Endometrial microvascular endothelial cells (primary cell): Measurements from ENCODE around the gene LUZP2. TPM values are rescaled to one million over a fixed set of nuclear protein-coding genes. Genes with fewer than 3 reads are reported as not detected.
"Not testable (repeated sequence)": the region's sequence is repeated elsewhere in the genome, so short reads cannot be mapped to it uniquely, and the experiment has no call there.

Source experiments
- in situ Hi-C: cut with HindIII; loops from 2 replicates; pipeline ENCODE4 v1.10.0; 2017; ENCODE audit warnings: low sequenced_read_pairs, low pct_unique_long_range_greater_than_20kb; ENCODE audit errors: inconsistent ontology term
- total RNA-seq: library from RNA; depleted of rRNA; stranded (reverse); fragments of >200 nt; gene quantifications from one replicate; pipeline ENCODE4 v1.2.3, GENCODE V29; 2015; ENCODE audit errors: inconsistent ontology term

The LUZP2 gene
- total RNA-seq, 1 donor from 2014 or later = not detected

- in situ Hi-C loops = no loop called here
These were observed 363.0 kb downstream of the LUZP2 start for GRCh38 chr11:24859801-24860300.

- in situ Hi-C loops = no loop called here
These were observed 364.6 kb downstream of the LUZP2 start for GRCh38 chr11:24861440-24861839.

DNA sequence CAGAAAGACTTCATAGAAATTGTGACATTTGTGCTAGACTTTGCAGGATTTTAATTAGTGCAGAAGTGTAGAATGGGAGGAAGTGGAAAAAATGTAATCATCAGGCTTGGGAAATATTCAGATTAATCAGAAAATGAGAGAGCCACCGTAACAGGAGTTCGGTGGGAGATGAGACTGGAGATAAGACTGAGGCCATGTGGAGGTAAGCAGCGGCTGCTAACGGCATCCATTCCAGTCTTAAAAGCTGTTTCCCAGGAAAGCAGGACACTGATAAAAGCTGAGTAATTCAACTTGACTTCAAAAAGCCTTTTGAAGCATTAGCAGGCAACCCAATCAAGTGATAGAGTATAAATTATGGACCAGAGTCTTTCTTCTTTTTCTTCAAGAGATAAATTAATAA, 369.9 kb downstream of the LUZP2 start:
- in situ Hi-C loops = no loop called here

DNA sequence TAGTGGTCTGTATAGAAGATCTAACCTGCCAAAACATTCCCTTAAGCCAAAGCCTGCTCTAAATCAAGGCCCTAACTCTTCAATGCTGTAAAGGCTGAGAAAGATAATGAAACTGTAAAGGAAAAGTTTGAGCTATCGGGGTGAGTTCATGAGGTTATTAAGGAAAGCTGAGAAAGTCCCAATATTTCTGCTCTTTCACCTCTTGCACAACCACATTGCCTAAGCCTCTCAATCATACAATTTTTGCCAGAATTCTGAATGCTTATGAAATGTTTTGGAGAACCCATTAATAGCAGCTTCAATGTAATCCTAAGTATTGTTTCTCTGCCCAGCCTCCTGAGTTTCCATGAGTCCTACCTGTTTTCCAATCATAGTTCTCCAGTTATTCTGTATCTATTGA, 373.2 kb downstream of the LUZP2 start:
- in situ Hi-C loops = no loop called here

DNA sequence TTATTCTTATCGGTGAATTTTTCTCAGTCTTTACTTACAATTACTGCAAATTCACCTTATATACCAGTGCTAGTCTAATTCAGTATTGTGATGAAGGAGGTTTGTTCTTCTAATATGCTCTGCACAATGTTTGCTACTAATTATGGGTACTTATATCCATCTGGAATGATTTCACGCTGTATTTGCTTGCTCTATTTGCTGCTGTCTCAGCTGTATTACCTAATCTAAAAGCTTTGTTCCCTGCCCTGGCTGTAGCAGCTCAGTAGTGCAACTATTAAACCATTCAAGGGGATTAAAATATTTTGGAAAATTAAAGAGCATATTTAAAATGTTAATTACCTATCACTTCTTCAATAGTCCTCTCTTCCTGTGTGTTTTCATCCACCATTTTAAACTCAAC, 375.3 kb downstream of the LUZP2 start:
- in situ Hi-C loops = no loop called here

GRCh38 chr11:24872651-24873311, 375.9 kb downstream of the LUZP2 start:
- in situ Hi-C loops = no loop called here

DNA sequence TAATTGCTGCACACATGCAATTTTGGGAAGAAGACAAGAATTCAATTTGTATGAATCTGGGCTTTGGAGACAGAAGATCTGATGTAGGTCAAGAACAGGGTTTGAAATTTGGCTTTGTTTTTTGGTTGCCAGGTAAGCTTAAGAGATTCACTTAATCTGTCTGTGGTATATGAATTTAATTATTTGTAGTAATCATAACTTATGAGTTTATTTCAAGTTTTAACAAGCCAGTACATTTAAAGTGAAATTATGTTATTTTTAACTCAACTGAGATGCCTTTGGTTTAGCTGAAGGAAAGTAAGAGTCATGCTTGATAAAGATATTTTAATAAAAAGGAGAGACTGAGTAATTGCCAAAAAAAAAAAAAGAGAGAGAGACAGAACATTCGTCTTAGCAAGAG, 384.1 kb downstream of the LUZP2 start:
- in situ Hi-C loops = no loop called here

DNA sequence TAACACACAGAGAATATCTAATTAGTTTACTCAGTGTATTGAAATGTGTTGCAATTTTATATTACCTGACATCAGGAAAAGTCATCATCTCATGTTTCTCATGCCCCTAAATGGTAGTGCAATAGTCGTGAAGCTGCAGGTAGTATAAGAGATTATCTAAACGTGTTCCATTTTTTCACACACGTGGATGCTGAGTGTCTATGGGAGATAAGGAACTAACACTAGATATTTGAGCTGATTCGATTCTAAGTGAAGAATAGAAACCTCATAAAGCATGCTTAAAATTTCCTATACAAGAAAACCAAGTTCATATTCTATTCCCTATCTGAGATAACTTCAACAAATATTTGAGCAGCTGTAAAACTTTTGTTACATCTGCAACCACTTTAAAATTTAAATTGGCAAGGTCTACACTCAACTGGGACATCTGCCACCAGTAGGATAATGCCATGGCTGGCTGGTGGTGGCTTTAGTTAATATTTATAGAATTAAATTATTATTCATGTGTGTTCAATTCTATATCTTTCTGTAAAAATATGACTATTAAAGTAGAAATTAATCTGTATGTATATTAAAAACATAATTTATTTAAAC, 388.8 kb downstream of the LUZP2 start:
- in situ Hi-C loops = no loop called here

DNA sequence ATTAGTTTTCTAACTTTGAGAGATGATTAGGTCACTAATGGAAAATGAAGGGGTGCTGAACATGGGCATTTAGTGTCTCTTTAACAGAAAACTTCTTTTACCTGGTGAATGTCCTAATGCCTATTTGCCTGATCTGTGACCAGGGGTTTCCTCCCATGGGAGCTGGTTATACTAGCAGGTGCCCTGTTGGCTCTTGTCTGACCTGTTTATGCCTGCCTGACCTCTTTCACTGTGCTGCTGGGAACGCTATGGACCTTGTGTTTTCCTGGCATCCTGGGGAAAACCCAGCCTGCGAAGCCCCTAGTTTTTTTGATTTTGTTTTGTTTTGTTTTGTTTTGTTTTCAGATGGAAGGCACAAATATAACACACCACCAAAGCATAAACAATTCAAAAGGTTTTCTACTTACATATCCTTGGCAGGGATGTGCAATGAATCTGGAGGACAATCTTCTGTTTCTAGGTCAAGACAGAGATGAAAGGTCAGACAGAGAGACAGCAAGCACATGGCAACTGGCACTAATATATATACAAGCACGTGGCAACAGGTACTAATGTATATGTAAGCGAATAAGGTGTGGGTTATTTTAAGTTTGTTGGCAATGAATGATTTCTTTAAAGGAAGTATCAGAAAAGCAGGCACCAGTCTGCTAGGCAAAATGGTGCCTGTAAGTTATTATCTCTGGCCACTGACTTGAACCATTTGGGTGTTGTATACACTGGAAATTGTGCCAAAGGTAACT, 390.2 kb downstream of the LUZP2 start:
- in situ Hi-C loops = no loop called here

DNA sequence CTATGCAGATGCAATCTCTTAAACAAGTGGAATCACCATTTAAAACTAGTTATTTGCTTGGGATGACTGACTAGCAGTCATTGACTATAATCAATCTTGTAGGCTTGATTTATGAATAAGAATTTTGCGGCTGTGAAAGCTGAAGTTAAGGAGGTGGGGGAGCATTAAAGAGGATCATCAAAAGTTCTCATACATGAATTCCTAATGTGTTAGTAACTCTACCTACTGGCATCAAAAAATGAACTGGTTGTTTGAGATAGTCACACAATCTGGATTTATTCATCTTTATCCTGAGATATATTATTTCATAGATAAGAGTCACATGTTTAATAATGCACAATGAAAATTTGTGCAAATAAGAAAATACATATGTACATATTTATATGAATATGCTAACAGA, 393.6 kb downstream of the LUZP2 start:
- in situ Hi-C loops = no loop called here

DNA sequence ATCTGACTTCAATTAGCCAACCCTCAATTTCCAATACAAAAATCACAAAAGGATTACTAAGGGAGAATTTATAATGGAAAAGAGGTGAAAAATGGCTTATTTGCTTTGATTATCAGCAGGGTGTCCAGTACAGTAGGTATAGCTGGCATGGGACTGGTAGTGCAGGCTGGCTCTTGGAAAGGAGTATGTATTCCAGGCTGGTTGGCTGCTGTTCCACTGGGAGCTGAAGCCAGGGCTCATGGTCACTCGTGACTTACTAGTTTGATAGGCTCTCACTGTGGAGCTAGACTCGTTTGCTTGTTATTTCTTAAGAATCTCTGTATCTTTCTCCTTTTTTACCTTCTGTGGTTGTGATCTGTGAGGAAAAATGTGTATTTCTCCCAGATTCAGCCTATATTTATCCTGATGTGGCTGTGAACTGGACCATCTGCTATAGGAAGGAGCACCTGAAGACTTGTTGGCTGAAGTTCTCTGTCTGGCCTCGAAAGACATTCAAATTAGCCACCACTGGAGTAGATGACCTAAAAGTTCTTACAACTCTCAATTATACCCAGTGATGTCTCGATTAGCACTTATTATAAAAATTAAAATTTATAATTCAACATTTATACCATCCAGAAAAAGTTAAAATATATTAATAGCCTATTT, 395.1 kb downstream of the LUZP2 start:
- in situ Hi-C loops = not testable (repeated sequence)

DNA sequence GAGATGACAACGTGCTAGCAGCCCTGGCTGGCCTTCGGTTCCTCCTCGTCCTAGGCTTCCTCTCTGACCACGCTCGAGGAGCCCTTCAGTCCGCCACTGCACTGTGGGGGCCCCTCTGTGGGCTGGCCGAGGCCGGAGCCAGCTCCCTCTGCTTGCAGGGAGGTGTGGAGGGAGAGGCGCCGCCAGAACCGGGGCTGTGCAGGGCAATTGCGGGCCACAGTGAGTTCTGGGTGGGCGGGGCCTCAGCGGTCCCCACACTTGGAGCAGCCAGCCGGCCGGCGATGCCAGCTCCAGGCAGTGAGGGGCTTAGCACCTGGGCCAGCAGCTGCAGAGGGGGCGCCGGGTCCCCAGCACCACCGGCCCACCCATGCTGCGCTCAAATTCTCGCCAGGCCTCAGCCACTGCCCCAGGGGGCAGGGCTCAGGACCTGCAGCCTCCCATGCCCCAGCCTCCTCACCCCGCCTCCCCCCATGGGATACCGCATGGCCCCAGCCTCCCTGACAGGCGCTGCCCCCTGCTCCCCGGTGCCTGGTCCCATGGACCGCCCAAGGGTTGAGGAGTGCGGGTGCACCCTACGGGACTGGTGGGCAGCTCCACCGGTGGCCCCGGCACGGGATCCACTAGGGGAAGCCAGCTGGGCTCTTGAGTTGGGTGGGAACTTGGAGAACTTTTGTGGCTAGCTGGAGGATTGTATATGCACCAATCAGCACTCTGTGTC, 399.4 kb downstream of the LUZP2 start:
- in situ Hi-C loops = no loop called here

- in situ Hi-C loops = no loop called here
These were observed 403.7 kb downstream of the LUZP2 start for GRCh38 chr11:24900514-24900913.

DNA sequence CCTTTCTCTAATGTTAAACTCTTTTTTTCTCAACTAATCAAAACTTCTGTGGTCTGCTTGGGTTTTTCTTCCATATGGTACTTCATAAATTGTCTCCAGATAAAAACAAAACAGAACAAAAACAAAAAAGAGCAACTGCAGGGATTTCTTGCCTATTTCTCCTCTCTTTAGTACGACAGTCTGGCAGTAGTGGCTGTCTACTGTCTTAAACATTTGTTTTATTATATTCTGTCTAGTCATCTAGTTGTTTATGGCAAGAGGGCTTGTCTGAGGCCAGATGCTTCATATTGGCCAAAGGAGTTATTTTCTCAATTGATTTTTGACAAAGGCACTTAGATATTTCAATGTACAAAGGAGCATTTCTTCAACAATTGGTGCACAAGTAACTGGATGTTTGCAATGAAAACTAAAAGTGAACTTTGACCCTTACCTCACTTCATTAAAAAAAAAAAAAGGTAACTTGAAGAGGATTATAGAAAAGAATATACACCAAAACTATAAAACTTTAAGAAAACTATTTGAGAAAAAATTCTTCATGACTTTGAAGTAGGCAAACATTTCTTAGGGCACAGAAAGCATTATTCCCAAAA, 404.2 kb downstream of the LUZP2 start:
- in situ Hi-C loops = no loop called here

DNA sequence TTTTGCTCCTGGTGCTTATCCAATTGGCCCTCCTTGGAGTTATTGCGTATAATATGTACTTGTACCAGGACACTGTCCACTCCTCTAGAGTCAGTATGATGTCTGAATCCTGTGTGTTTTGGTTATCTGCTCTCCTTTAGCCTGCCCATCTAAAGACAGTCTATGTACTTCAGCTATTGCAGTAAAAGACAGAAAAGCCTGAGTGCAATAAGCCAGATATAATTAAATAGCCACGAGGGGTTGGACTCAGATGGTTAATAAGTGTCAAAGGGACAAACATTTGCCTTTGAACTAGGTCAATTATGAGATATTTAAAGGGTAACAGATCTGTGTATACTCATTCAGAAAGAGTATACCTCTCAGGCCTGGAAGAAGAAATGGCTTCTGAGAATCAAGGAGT, 406.7 kb downstream of the LUZP2 start:
- in situ Hi-C loops = no loop called here

DNA sequence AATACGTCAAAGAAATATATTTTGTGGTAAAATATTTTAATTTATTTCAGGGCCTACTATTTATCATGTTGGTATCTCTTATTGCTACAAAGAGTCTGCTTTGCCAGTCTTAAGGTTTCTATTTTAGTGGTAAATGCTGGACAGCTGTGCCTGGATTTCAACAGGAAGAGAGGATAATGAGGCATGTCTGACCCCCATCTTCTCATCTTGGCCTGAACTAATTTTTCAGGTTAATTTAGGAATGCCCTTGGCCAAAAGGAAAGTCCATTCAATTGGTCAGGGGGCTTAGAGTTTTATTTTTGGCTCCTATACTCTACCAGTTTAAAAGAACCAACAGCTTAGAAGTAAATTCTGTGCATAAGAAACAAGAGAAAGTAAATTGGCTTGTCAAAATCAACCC, 428.2 kb downstream of the LUZP2 start:
- in situ Hi-C loops = no loop called here

DNA sequence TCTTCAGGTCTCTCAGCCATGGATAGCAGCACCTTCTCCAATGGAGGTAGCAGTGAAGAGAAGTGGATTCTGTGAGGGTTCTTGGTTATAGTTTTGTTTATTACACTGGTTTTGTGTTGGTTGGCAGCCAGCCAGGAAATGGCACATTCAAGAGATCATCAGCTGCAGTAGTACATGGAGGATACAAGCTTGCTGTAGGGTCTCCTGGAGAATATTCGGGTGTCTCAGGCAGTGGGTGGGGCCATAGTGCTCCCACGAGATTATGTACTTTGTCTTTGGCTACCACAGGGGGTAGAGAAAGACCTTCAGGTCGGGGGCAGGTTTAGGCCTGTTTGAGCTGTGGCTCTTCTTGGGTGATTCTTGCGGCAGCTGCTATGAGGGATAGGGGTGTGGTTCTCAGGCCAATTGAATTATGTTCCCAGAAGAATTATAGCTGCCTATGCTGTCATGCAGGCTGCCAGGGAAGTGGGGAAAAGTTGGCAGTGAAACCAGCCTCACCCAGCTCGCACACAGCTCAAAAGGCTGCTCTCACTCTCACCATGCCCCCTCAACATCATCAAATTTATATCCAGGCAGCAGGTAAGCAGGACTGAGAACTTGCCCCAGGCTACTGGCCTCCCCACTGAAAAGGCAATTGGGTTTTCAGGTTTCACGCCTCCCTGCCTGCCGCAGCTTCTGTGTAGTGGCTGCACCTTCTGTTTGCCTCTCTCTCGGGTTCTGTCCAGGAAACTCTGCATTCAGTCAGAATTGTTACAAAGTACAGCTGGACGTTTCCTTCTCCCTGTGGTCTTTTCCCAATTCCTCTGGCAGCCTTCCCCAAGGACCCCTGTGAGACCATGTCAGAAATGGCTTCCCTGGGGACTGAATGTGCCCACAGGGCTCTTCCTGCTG, 435.5 kb downstream of the LUZP2 start:
- in situ Hi-C loops = no loop called here
